ENCODE results near the gene MAPRE2.
A peak's percentile ranks its signal among the peaks of the same experiment; 100 is the strongest.
"Not testable (repeated sequence)": the region's sequence is repeated elsewhere in the genome, so short reads cannot be mapped to it uniquely, and the experiment has no call there.

The MAPRE2 gene

DNA sequence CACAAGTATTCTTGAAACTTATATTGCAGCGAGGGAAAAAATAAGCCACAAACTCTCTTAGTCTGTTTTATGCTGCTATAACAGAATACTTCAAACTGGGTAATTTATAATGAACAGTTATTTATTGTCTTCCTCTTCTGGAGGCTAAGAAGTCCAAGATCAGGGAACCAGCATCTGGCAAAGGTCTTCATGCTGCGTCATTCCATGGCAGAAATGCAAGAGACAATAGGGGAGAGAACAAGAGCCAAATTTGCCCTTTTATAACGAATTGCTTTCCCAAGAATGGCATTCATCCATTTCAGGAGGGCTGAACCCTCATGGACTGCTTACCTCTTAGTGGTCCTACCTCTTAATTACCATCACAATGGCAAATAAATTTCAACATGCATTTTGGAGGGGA is 46.5 kb downstream of the MAPRE2 start:
- DNase-seq (ENCODE audit: insufficient read length, low spot score): no peak
- FAIRE-seq: no peak

DNA sequence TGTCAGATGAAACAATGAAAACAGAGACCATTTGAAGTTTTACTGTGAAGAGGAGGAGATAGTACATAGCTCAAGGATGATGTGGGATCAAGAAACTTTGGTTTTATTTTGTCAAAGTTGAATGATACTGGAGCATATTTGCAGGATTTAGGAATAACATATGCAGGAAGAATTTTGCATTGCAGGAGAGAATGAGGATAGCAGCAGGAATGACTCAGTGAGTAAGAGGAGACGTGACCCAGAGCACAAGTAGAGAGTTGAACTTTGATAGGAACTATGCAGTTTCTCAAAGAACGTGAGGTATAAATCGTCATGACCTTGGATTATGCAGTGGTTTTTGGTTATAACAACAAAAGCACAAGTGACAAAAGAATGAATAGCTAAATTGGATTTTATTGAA is 47.7 kb downstream of the MAPRE2 start:
- FAIRE-seq (no peak), DNase-seq (ENCODE audit: insufficient read length, low spot score) (no peak)

DNA sequence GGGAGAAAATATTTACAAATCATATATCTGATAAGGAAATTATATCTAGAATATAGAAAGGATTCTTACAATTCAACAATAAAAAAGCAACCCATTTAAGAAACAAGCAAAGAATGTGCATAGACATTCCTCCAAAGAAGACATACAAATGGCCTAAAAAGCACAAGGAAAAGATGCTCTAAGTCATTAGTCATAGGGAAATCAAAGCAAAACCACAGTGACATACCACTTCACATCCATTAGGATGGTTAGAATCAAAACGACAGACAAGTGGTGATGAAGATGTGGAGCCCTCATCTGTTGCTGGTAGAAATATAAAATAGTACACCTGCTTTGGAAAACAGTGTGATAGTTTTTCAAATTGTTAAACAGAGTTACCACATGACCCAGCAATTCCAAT is 48.2 kb downstream of the MAPRE2 start:
- no peak for FAIRE-seq
- DNase-seq (ENCODE audit: insufficient read length, low spot score): no peak

DNA sequence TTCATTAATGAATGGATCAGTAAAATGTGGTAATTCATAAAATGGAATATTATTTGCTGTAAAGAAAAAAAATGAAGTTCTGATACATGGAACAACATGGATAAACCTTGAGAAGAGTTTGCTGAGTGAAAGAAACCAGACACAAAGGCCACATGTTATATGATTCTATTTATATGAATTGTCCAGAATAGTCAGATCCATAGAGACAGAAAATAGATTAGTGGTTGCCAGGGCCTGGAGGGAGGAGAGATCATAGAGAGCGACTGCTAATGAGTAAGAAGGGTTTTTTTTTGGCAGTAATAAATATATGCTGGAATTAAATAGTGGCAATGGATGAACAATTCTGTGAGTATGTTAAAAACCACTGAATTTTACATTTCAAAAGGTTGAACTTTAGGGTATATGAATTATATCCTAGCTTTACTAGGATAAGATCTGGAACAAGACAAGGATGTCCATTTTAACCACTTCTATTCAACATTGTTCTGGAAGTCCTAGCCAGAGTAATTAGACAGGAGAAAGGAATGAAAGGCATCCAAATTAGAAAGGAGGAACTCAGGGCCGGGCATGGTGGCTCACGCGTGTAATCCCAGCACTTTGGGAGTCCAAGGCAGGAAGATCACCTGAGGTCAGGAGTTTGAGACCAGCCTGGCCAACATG is 48.8 kb downstream of the MAPRE2 start:
- no peak for DNase-seq (ENCODE audit: insufficient read length, low spot score)
- FAIRE-seq: no peak

DNA sequence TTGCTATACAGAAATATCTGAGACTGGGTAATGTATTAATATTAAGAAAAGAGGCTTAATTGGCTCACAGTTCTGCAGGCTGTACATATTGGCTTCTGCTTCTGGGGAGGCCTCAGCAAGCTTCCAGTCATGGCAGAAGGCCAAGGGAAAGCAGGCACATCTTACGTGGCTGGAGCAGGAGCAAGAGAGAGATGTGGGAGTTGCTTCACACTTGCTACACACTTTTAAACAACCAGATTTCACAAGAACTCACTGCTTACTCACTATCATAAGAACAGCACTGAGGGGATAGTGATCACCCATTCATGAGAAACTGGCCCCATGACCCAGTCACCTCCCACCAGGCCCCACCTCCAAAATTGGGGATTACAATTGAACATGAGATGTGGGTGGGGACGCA is 50.6 kb downstream of the MAPRE2 start:
- FAIRE-seq (no peak), DNase-seq (ENCODE audit: insufficient read length, low spot score) (no peak)

DNA sequence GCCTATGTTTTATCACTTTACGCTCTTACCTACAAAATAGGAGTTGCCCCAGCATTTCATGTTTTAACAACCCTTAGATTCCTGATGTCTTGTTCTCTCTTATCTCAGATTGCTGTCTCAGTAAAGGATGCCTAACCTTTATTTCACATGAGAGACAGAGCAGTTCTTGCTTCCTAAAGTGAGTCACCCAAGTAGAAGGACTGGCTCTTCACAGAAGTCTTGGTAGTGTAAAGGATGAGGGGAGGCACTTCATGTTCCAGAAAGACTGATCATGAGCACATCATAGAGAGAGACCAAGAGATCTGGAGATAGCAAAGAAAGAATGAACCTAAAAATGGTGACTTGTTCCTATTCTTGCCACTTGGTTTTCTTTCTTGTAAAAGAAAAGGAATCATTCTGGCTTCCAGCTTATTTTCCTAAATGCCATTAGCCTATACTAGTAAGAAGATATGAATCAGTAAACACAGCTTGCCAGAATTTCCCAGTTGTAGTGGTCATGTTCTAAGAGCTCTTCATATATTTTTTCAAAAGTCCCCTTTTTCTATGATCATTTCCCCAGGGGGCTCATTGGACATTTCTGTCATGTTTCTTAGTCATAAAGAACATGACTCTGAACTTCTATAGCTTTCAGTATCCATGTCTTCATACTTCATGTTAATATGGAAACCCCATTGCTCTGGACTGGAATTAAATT is 54.9 kb downstream of the MAPRE2 start:
- FAIRE-seq: peak; percentile 49
- no peak for DNase-seq (ENCODE audit: insufficient read length, low spot score)

DNA sequence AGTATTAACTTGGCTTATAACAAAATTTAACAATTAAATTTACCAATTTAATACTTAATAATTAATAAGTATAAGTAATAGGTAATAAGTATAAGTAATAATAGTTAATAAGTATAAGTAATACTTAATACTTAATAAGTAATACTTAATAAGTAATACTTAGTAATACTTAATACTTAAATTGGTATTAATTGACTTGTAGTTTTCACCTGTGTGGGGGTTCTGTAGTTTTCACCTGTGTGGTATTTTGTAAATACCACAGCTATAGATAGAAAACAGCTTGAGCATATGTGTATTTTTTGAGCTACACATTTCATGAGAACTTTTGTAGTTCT is 55.4 kb downstream of the MAPRE2 start:
- DNase-seq (ENCODE audit: insufficient read length, low spot score) (no peak), FAIRE-seq (no peak)

DNA sequence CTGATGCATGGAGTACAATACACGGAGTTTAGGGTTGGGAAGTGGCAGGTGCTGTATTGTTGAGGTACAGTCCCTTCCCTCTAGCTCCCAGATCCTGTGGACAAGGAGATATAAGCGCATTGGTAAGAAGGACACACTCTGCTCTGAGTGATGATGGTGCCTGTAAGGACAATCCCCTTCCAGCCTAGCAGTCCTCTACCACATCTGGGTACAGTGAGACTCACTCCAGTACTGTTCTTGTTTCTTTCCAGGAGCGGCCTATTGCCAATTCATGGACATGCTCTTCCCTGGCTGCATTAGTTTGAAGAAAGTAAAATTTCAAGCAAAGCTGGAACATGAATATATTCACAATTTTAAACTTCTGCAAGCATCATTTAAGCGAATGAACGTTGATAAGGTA is 56.0 kb downstream of the MAPRE2 start:
- FAIRE-seq (no peak), DNase-seq (ENCODE audit: insufficient read length, low spot score) (no peak)

DNA sequence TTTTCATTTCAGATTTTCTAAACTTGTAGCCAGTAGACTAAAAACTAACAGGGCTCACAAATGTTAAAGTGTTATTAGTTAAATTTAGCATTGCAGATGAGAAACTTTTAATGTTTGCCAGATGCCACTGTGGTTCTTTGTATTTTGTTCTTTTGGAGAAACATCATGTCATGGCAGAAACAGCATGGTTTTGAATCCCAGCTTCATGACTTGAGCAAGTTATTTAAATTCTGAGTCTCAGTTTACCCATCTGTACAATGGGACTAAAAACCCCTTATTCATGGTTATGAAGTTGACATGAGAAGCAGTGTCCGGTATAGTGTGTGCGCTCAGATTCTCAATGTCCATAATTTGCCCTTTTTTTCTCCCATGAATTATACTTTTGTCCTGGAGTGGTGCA is 56.5 kb downstream of the MAPRE2 start:
- DNase-seq (ENCODE audit: insufficient read length, low spot score) (no peak), FAIRE-seq (no peak)

DNA sequence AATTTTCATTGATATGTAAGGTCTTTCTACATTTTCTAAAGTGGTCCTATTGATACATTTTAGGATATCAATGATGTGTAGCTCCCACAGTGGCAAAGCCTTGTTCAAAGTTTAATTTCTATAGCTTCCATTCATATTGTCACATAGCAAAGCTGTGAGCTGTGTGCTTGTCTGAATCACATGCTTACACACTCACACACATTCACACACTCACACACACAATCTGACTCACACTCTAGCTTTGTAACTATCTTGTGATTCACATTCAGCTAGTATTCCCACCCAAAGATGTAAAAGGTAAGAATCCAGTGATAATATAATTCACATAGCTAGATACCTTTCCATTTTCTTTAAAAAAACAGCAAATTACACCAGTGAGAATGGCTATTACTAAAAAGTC is 58.7 kb downstream of the MAPRE2 start:
- DNase-seq (ENCODE audit: insufficient read length, low spot score) (no peak), FAIRE-seq (no peak)

DNA sequence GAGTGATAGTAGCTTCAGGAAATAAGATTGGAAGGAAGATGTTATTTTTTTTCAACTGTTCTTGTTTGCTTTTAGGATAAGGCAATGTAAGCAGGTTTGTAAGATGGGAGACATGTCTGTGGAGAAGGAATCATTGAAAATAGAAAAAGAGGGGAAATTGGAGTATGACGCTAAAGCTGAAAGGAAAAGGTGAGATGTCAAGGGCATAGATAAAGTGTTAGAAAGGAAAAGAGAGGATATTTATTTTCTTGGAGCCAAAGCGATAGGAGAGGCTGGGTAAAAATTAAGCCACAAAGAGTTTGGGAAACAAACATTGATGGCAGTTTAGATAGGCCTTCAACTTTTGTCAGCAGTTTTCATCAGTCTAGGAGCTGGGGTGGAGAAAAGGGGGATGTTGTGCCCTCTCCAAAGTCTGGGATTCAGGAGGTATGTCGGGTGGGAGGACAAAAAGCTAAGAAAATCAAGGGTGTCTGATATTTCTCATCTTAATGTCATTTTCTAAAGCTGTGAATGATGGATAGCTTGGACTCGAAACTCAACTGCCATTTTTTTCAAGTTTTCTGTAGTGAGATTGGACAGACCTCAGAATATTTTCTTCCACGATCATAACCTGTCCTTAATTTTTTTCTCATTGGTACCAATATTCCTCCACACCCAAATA is 63.3 kb downstream of the MAPRE2 start:
- DNase-seq (ENCODE audit: insufficient read length, low spot score): no peak
- FAIRE-seq: no peak

DNA sequence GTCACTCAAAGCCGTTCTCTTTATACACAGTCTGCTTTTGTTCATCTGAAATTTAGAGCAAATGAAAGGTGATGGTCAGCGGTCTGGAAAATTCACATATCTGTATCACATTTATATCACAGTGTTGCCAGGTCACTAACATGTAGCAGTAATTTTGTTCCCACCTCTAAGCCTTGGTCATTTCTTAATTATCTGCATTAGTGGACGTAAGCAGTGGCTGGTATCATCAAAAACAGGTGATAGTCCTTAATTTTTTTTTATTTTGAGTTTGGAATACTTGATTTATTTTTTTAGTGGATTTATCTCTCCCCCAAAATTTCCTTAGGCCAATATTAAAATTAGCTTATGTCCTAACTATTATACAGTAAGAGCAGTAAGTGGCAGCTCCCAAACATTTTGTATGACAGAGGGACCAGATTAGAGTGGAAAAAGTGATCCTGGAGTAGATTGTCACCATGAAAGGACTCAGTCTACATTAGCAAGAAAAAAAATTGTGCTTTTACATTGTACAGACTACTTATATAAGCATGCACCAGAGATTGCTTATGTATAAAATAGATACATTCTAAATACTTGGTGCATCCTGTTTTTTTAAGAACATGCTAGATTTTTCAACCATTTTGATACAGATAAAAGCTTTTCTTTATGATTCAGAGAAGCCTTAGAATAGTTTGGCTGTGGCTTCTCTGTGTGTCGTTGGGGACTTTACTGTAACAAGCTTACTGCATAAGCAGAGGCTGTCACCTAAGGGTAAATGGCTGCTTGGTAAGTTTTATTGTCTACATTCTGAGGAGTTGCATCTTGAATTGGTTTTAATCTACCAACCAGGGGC is 65.0 kb downstream of the MAPRE2 start:
- no peak for FAIRE-seq
- no peak for DNase-seq (ENCODE audit: insufficient read length, low spot score)

DNA sequence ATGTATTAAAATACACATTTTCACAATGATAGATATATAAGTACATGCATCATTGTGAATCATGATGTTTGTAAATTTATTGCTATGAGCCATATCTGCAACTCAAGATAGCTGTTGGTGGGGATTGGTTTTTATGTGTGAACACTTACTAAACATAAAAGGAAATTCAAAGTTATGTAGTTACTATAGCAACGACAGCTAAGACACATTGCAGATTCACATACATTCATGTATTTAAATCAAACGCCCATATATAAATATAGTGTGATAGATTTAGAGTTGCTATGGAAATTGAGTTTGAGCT is 65.6 kb downstream of the MAPRE2 start:
- FAIRE-seq: no peak
- DNase-seq (ENCODE audit: insufficient read length, low spot score): no peak

DNA sequence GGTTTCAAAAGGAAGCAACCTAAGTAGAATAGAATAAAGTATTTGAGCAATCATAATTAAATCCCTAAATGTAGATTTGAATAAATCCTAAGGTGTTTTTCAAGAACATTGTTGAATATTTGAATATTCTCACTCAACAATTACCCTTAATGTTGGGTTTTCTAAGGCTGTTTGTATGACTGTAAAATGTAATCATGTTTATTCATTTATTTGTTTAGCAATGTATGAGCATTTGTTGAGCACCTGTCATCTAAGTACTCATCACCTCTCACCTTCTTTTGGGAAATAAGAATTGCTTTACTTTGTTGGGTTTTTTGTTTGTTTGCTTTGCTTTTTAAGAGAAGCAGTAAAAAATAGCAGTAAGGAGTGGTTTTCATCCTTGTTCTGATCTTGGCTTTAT is 66.0 kb downstream of the MAPRE2 start:
- FAIRE-seq (no peak), DNase-seq (ENCODE audit: insufficient read length, low spot score) (no peak)

DNA sequence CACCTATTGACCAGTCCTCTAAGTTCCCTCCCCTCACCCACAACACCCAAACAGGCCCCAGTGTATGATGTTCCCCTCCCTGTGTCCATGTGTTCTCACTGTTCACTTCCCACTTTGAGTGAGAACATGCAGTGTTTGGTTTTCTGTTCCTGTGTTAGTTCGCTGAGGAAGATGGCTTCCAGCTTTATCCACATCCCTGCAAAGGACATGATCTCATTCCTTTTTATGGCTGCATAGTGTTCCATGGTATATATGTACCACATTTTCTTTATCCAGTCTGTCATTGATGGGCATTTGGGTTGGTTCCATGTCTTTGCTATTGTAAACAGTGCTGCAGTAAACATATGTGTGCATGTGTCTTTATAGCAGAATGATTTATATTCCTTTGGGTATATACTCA is 66.9 kb downstream of the MAPRE2 start:
- FAIRE-seq: not testable (repeated sequence)

DNA sequence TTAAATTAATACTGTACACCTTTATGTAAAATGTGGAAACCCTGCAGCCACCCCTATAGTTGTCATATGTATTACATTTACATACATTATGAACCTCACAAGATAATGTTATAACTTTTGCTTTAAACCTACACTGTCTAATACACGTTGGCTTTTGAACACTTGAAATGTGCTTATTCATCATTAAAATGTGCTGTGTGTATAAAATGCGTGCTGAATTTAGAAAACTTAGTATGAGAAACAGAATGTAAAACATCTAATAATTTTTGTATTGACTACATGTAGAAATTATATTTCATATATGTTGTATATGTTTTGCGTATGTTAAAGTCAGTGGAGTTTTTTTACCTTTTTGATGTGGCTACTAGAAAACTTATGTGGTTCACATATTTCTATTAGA is 68.8 kb downstream of the MAPRE2 start:
- FAIRE-seq (no peak), DNase-seq (ENCODE audit: insufficient read length, low spot score) (no peak)

More for the DNA sequence above, 66.9 kb downstream of the MAPRE2 start:
- DNase-seq (ENCODE audit: insufficient read length, low spot score): not testable (repeated sequence)

DNA sequence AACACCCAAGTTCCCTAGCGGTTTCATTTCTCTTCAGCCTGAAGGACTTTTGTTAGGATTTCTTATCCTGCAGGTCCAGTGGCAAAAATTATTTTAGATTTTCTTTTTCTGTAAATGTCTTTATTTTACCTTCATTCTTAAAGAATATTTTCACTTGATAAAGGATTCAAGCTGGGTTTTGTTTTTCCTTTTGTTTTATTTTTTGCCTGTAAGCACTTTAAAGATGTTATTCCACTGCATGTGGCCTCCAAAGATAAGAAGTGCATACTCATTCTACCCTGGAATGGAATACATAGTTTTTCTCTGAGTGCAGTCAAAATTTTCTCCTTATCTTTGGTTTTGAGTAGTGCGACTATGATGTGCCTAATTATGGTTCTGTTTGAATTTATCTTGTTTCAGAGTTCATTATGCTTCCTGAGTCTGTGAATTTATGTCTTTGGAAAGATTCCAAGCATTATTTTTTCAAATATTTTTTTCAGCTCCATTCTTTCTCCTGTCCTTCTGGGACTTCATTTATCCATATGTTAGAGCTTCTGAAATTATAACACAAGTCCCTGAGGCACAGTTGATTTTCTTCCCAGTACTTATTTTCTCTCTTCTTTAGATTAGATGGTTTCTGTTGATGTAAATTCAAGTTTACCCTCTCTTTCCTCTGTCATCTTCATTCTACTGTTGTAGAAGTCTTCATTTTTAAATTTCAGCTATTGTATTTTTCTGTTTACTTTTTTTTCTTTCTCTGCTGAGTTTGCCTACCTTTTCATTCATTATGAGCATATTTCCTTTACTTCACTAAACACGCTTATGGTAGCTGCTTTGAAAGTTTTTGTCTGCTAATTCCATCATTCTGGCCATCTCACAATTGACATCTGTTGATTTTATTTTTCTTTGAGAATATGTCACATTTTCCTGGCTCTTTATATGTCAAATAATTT is 69.6 kb downstream of the MAPRE2 start:
- no peak for FAIRE-seq

DNA sequence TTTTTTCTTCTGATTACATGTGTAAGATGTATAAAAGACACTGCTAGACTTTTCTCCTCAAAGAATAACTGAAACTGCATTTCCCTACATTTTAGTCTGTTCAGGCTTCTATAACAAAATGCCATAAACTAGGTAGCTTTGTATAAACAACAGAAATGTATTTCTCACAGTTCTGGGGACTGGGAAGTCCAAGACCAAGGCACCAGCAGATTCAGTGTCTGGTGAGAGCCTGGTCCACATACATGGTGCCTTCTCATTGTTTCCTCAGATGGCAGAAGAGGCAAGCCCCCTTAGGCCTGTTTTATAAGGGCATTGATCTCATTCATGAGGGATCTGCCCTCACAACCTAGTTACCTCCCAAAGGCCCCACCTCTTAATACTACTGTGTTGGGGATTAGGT is 71.5 kb downstream of the MAPRE2 start:
- FAIRE-seq (no peak), DNase-seq (ENCODE audit: insufficient read length, low spot score) (no peak)

More for the DNA sequence above, 69.6 kb downstream of the MAPRE2 start:
- no peak for DNase-seq (ENCODE audit: insufficient read length, low spot score)

DNA sequence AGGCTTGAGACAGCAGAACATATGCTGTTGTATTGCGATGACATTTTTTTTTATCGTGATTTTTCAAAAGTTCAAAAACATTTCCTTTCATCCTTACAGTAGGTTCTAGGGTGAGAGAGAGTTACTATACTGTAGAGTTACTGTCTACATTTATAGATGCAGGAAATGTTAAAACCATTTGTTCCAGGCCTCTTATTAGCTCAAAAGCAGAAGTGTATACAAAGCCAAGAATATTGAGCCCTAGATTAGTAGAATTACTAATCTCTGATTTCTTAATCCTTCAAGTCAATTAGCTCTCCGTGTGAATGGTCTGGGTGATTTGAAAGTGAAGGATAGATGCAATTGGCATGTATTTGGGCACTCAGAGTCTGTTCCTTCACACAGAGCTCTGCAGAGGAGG is 73.1 kb downstream of the MAPRE2 start:
- no peak for FAIRE-seq
- DNase-seq (ENCODE audit: insufficient read length, low spot score): no peak

DNA sequence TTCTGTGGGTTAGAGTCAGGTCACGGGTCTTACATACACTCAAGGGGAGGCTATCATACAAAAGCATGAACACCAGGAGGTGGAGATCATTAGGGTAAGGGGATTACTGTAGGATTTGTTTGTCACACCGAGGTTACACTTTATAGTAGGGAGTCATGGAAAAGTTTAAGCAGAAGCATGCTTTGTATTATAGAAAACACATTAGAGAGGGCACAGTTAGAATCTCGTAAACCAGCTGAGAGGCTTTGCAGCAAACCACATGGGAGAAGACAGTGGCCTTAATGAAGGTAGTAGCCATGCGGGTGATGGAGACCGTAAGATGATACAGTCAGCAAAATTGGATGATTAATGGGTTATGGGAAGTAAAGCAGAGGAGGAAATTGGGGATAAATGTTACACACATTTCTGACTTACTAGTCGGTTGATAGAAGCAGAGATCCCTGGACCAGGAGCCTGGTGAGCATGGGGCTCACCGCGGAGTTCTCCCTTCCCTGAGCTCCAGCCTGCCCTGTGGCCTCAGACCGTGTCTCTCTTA is 75.6 kb downstream of the MAPRE2 start:
- DNase-seq (ENCODE audit: insufficient read length, low spot score) (no peak), FAIRE-seq (no peak)

Measured in GM19239 (cell line).